Measurements from ENCODE around the gene HSF4.

DNA sequence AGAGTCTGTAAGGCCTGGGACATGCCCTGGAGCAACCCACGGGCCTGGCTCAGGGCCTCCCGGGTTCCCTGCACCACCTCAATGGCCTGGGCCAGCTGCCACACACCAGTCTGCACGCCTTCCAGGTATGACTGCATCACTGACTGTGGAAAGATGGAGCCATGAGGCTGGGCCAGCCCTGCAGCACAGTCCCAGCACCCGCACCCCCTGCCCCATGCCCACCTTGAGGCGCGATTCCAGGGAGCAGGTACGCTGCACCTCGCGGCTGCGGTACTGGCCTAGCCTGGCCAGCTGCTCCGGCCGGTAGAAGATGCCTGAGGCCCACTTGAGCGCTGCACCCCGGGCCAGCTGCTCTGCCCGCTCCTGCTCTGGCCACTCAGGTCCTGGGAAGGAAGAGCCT is 24.3 kb downstream of the HSF4 start:
- no peak for TF ChIP-seq CTCF (conservative IDR thresholded peaks at IDR 0.05; ENCODE audit: low read length)
- TF ChIP-seq EZH2phosphoT487 (IDR thresholded peaks at IDR 0.05; ENCODE audit: borderline replicate concordance, low read depth, low read length) = no peak
